HepG2 (cell line): ENCODE data around the gene CMIP. TPM values are rescaled to one million over a fixed set of nuclear protein-coding genes. Genes with fewer than 3 reads are reported as not detected.
A peak's percentile ranks its signal among the peaks of the same experiment; 100 is the strongest.

Experiments used
- AKNA ChIP-seq: sonication (generic); formaldehyde crosslinking; IDR thresholded peaks from 2 replicates; pipeline ENCODE4 v1.4.0; 2020; ENCODE audit warnings: missing genetic modification reagents, borderline replicate concordance
- BCL6 ChIP-seq: IDR thresholded peaks from 2 replicates; pipeline ENCODE4 v1.6.1; 2016; ENCODE audit warnings: missing genetic modification reagents, missing compliant biosample characterization
- CENPT ChIP-seq: sonication (generic); formaldehyde crosslinking; IDR thresholded peaks from 2 replicates; pipeline ENCODE4 v1.8.0; 2022; ENCODE audit warnings: low read depth, mild to moderate bottlenecking, moderate library complexity, missing genetic modification reagents
- FOXK1 ChIP-seq: sonication (generic); formaldehyde crosslinking; IDR thresholded peaks from 2 replicates; pipeline ENCODE4 v1.4.0; 2020; ENCODE audit warnings: low read depth, missing genetic modification reagents, borderline replicate concordance
- GTF2F1 ChIP-seq: fragments of 150-350 bp; IDR thresholded peaks from 2 replicates; pipeline ENCODE4 v1.6.1; 2014; ENCODE audit warnings: low read length
- GZF1 ChIP-seq: sonication (generic); formaldehyde crosslinking; IDR thresholded peaks from 2 replicates; pipeline ENCODE4 v1.5.1; 2020; ENCODE audit warnings: mild to moderate bottlenecking, missing genetic modification reagents
- HNRNPLL ChIP-seq: fragments of 200-400 bp; formaldehyde crosslinking; IDR thresholded peaks from 2 replicates; pipeline ENCODE4 v1.6.1; 2017; ENCODE audit warnings: mild to moderate bottlenecking, low read depth, low read length; ENCODE audit not compliant: poor library complexity, severe bottlenecking
- IRF9 ChIP-seq: sonication (generic); formaldehyde crosslinking; IDR thresholded peaks from 2 replicates; pipeline ENCODE4 v1.8.0; 2022; ENCODE audit warnings: missing genetic modification reagents, mild to moderate bottlenecking, borderline replicate concordance
- NCOR1 ChIP-seq: fragments of 200-600 bp; sonication (generic); IDR thresholded peaks from 2 replicates; pipeline ENCODE4 v1.7.0; 2017; ENCODE audit warnings: antibody characterized with exemption, low read length, borderline replicate concordance
- PHB2 ChIP-seq: fragments of 450-650 bp; IDR thresholded peaks from 2 replicates; pipeline ENCODE4 v1.6.1; 2018; ENCODE audit not compliant: partially characterized antibody
- POGZ ChIP-seq: sonication (generic); formaldehyde crosslinking; IDR thresholded peaks from 2 replicates; pipeline ENCODE4 v1.4.0; 2020; ENCODE audit warnings: mild to moderate bottlenecking, missing genetic modification reagents
- RFX3 ChIP-seq: IDR thresholded peaks from 2 replicates; pipeline ENCODE4 v1.6.1; 2016; ENCODE audit warnings: missing biosample characterization, missing genetic modification reagents
- RNF2 ChIP-seq: fragments of 450-650 bp; conservative IDR thresholded peaks from 2 replicates; pipeline ENCODE4 v1.6.1; 2016; ENCODE audit warnings: low read depth
- SIN3B ChIP-seq: fragments of 150-350 bp; IDR thresholded peaks from 2 replicates; pipeline ENCODE4 v1.6.1; 2014; ENCODE audit warnings: low read length
- SRSF4 ChIP-seq: fragments of 200-400 bp; formaldehyde crosslinking; IDR thresholded peaks from one replicate; pipeline ENCODE4 v1.6.1; 2018; ENCODE audit warnings: mild to moderate bottlenecking, low read depth, low read length, moderate library complexity; ENCODE audit not compliant: poor library complexity, severe bottlenecking
- ZNF333 ChIP-seq: sonication (generic); formaldehyde crosslinking; IDR thresholded peaks from 2 replicates; pipeline ENCODE4 v1.4.0; 2020; ENCODE audit warnings: mild to moderate bottlenecking, missing genetic modification reagents, borderline replicate concordance
- ZNF563 ChIP-seq: sonication (generic); formaldehyde crosslinking; IDR thresholded peaks from 2 replicates; pipeline ENCODE4 v1.8.0; 2022; ENCODE audit warnings: mild to moderate bottlenecking, moderate library complexity, missing genetic modification reagents
- ZNF574 ChIP-seq: sonication (generic); formaldehyde crosslinking; IDR thresholded peaks from 2 replicates; pipeline ENCODE4 v1.4.0; 2020; ENCODE audit warnings: missing genetic modification reagents
- ZNF766 ChIP-seq: sonication (generic); formaldehyde crosslinking; IDR thresholded peaks from 2 replicates; pipeline ENCODE4 v1.5.0; 2020; ENCODE audit warnings: missing genetic modification reagents, borderline replicate concordance
- ZSCAN22 ChIP-seq: sonication (generic); formaldehyde crosslinking; IDR thresholded peaks from 2 replicates; pipeline ENCODE4 v1.4.0; 2020; ENCODE audit warnings: mild to moderate bottlenecking, missing genetic modification reagents
- polyA plus RNA-seq, 8 experiments: library from polyadenylated mRNA; depleted of rRNA in 3 of 8; stranded (reverse) in 7 of 8; unstranded in 1 of 8; fragments of >200 nt; fragmentation: Illumina TruSeq in 4 of 8; extraction: Trizol in 4 of 8; gene quantifications; 2 replicates each; pipeline versions ENCODE4 v1.2.1 to v1.2.3, GENCODE V29; 2011 to 2016; ENCODE audit warnings: low read depth in 4 of 8, missing spikeins in 1 of 8, mixed read lengths in 1 of 8; ENCODE audit not compliant: insufficient read depth in 1 of 8
- total RNA-seq, 5 experiments: library from RNA; depleted of rRNA; stranded (reverse); fragments of >200 nt; fragmentation: Illumina TruSeq; extraction: Trizol; gene quantifications; 2 replicates each; pipeline ENCODE4 v1.2.3, GENCODE V29; 2016; ENCODE audit warnings: low read depth in 1 of 5

The CMIP gene
- total and polyA plus RNA-seq, 2 of the 13 experiments (the other 11 are each of a cell fraction or from before 2014, with no cell fraction given) = 10.9 to 18.1 TPM

DNA sequence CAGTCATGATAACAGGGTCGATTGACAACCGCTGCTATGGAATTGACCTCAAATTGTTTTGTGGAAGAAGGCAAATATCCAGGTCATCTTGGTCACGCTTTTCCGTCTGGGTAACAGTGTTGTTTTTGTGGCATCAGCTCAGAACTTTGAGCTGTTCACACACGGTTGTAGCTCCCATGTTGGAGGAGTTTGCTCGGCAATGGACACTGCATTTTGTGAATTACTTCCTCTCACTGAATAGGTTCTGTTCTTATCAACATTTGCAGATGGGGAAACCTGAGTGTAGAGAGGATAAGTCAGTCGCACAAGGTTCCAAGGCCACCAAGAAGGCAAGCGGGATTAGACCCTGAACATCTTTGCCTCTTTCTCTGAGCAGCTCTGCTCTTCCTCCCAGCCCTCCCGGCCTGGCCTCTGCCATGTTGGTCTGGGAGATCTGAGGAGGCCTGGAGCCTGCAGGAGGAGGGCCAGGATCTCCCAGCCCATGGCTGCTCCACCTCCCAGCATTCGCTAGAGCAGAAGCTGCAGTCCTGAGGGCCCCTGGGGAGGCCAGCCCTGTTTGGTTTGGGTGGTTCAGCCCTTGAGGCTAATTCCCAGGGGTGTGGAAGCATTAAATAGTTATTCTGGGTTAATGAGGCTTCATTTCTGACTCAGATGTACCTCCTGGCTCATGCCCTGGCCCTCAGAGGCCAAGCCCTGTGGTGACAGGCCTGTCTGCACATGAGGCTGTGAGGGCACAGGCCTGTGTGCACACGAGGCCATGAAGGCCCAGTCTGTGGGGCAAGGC, 180.3 kb downstream of the CMIP start (continued):
- peak; percentile 58; the same call in 1 of the 2 replicates for TF ChIP-seq IRF9 (CRISPR knock-in tag)
- no peak for TF ChIP-seq HNRNPLL
- TF ChIP-seq NCOR1 = peak; percentile 53; the same call in 1 of the 2 replicates
- TF ChIP-seq CENPT (CRISPR knock-in tag) = no peak
- no peak for TF ChIP-seq SRSF4
- no peak for TF ChIP-seq RNF2
- no peak for TF ChIP-seq RFX3 (CRISPR knock-in tag)
- peak; percentile 77 for TF ChIP-seq POGZ (CRISPR knock-in tag)
- TF ChIP-seq FOXK1 (CRISPR knock-in tag) = peak; percentile 58; the same call in 1 of the 2 replicates
- no peak for TF ChIP-seq GZF1 (CRISPR knock-in tag)
- peak; percentile 36 for TF ChIP-seq ZNF574 (CRISPR knock-in tag)
- TF ChIP-seq ZSCAN22 (CRISPR knock-in tag) = no peak
- no peak for TF ChIP-seq AKNA (CRISPR knock-in tag)
- TF ChIP-seq SIN3B = no peak
- TF ChIP-seq ZNF766 = no peak
- no peak for TF ChIP-seq GTF2F1
- TF ChIP-seq ZNF563 (CRISPR knock-in tag) = no peak
- no peak for TF ChIP-seq ZNF333
- peak; percentile 86 for TF ChIP-seq BCL6 (CRISPR knock-in tag)
- TF ChIP-seq PHB2 = no peak
